Anterior cingulate cortex (tissue), 58 donors: ENCODE results near the gene TMEM18.
A peak's percentile ranks its signal among the peaks of the same experiment; 100 is the strongest.

ENCODE experiments used
- DNase-seq, 58 donors: peaks; one replicate each; lab custom pipeline; 2025; lab: John Stamatoyannopoulos, UW

Gene TMEM18

DNA sequence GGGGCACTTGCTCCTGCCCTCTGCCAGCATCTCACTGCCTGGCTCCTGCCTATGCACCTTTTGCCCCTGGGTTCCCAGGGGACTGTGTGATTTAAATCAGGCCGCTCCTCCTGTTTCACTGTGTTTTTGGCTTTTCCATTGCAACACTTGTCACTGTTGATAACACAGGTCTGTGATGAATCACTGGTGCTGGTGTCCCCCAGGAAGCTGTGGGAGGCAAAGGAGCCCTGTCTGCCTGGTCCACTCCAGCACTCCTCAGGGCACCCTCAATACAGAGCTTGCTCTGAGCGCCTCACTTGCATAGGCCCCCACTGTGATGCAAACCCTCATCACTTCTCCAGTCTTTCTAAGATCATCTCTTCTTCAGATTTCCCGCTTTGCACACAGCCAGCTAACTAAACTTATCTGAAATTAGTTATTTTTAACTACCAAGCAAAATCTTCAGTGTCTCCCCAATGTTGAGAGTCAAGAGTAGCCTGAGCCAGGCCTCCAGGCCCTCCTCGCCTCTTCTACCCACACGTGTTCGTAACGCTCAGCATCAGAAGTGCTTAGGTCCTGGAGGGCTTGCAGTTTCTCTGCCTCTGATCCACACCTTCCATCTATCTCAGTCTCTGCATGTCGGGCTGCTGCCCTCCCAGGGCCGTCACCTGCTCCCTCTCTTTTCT is 2.8 kb downstream of the TMEM18 start:
- DNase-seq = no peak

DNA sequence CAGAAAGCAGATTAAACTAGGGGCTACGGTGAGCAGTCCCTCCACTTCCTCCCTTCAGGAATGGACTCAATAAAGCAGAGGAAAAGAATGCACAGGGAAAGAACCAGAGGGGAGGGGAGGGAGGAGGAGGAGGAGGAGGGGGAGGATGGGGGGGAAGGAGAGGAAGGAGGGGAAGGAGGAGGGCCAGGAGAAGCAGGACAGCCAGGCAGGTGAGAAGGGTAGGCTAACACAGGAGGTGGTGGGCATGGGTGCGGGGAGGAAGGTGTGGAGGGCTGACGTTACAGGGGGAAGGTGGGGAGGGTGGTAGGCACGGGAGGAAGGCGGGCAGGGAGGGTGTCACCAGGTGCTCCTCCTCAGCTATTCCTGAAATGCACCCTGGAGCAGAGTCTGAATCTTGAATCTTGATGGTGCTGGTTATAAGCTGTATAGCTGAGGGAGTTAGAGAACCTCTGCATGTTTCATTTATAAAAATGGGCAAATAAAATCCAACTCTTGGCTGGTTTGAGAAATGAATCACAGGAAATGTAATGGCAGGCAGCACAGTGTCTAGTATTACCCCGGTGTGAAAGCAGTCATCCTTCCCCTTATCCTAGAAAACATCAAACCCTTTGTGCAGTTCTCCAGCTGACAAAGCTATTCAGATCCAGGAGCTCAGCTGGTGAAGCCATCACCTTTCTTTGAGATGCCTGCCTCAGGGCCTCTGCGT is 3.4 kb downstream of the TMEM18 start:
- no peak for DNase-seq

DNA sequence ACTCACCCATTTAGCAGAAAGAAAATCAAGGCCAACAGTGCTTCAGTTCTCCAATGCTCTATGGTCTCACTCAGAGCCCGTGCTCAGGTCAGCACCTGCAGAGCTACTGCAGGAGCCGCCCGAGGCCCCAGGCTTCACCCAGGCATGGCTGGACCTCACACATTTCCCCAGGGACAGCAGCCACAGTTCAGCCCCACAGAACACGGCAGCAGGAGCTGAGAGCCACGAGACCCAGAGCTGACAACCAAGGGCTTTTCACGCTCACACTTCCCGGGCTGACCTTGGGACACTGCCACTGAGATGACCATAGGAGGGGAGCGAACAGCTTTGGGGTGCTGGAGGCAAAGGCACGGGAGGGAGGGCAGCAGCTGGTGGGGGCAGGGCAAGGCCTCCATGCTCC is 4.2 kb downstream of the TMEM18 start:
- DNase-seq = no peak

DNA sequence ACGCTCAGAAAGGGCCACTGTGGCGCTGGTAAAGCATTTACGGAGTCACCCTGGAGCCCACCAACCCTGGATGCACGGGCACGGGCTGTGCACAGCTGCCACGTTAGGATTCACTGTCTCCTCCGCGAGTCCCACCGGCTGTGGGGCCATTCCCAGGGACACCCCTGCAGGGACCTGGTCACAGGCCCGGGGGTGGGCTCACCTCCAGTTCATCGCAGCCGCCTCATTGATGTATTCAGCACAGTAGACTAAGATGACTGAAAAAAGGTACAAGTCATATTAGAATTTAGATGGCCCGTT is 4.7 kb downstream of the TMEM18 start:
- DNase-seq = no peak

DNA sequence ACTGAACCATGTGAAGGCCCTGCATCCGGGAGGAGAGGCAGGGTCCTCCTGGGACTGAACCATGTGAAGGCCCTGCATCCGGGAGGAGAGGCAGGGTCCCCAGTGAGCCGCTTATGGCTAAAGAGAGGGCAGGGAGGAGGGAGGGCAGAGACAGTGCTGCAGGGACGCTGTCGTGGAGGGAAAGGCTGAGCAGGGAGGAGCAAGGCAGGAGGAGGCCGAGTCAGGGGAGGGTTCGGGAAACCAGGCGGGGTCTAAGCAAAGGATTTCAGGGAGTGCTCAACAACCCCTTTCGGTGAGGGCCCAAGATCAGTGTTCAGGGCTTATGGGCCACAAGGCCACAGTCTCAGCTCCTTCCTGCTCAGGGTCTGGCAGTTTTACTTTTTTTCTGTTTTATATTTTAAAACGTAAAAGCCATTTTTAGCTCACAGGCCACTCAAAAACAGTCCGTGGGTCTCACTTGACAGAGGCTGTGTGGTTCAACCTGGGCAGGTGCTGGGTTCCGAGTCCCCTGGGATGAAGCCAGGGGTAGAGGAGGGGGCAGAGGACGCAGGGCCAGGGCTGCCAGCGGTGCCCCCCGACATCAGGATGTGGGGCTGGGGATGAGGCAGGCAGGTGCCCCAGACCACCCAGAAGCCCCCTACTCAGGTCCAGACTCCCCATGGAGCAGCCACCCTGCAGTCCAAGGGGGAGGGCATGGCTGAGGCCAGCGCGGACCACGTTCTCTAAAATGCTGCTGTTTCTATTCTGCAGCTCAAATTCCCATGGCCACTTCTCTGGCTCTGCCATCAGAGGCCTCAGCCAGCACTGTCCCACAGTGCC is 5.2 kb downstream of the TMEM18 start:
- DNase-seq = no peak

DNA sequence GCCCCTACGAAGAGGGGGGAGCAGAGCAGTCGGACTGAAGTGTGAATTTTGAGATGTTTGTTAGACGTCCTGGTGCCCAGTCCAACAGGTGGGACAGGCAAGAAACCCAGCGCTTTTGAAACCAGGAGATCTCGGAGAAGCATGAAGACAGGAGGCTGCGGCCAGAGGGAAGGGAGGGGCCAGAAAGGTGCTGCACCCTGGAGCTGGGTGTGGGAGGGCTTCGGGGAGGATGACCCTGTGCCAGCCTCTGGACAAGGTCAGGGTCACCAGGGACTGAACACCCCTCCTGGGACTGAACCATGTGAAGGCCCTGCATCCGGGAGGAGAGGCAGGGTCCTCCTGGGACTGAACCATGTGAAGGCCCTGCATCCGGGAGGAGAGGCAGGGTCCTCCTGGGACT is 6.1 kb downstream of the TMEM18 start:
- DNase-seq = no peak

DNA sequence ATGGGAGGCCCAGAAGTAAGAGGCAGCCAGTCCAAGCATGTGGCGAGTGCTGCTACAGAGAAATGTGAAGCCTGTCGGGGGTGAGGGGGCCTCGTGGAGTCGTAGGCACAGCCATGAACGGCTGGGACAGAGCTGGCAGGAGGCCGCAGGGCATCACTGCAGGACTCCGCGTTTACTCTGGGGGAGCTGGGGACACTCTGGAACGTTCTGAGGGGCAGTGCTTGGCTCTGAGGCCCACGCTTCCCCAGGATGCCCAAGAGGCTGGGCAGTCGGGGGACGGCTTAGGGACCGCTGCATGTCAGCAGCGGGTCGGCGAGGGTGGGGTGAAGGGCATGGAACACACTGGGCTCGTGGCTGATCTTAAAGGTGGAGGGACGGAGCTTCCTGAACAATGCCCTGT is 6.6 kb downstream of the TMEM18 start:
- DNase-seq = no peak

DNA sequence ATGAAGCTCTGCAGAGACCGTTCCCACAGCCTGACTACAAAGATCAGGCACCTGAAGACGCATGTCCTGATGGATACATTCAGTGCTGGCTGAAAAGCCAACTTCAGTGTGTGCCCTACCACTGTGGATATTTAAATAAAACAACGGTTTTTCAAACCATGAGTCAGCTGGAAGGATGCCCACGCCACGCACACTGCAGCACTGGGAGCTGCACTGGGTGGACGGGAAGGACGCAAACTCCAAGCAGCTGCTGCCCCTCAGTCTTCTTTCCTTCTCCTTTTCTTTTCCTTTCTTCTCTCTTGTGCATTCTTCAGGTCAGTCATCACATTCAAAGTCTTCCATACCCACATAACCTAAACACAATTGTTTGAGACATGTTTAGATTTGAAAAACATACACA is 7.9 kb downstream of the TMEM18 start:
- DNase-seq = peak in 4 of 58 donors; percentile 11 to 56 (median 28)

DNA sequence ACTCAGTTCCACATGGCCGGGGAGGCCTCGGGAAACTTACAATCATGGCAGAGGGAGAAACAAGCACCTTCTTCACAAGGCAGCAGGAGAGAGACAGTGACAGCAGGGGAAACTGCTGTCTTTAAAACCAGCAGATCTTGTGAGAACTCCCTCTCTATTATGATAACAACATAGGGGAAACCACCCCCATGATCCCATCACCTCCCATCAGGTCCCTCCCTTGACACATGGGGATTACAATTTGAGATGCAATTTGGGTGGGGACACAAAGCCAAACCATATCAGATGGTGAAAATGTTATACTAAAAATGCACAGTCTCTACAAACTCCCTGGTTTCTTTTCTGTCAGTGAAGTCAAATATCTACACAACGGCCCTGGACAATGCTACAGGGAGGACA is 9.2 kb downstream of the TMEM18 start:
- no peak for DNase-seq

DNA sequence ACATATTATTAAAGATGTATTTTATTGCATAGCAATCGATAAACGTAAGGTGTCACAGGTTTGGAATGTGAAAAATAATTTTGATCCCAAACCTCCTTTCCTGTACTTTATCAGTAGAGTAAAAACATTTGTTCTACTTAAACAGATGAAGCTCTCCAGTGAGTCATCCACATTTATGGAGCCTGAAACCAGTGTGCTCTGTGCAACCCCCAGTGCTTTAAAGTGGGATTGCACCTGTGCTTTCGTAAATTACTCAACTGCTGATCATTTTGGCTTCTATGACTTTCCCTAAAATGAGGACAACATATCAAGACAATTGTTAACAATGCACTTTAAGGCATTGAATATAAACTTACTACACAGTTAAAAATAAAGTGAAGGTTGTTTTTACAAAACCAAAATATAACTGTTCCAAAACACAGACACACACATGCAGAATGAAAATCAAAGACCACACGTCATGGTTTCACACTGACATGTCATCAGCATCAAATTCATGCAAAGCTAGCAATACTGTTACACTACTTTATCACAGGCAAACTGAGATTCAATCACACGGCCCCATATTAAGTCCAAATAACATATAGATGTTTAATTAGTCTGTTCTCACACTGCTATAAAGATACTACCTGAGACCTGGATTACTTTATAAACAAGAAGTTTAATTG is 9.7 kb downstream of the TMEM18 start:
- no peak for DNase-seq

DNA sequence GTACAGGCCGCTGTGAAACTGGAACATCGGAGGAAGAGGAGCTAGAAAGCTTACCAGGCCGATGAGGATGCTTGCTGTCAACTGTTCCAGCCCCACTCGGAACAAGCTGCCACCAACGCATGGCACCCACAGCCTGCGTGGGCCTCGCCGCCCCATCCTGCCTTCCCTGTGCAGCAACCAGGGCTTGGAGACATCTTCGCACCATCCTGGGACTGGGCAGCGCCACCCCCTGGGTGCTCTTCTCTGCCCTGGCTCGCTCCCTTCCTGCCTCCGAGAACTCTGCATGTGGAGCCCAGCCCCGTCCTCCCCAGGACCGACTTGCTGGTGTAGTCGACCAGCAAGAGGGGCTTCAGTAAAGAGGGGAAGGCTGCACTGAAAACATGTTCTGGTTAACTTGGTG is 10.8 kb downstream of the TMEM18 start:
- no peak for DNase-seq

DNA sequence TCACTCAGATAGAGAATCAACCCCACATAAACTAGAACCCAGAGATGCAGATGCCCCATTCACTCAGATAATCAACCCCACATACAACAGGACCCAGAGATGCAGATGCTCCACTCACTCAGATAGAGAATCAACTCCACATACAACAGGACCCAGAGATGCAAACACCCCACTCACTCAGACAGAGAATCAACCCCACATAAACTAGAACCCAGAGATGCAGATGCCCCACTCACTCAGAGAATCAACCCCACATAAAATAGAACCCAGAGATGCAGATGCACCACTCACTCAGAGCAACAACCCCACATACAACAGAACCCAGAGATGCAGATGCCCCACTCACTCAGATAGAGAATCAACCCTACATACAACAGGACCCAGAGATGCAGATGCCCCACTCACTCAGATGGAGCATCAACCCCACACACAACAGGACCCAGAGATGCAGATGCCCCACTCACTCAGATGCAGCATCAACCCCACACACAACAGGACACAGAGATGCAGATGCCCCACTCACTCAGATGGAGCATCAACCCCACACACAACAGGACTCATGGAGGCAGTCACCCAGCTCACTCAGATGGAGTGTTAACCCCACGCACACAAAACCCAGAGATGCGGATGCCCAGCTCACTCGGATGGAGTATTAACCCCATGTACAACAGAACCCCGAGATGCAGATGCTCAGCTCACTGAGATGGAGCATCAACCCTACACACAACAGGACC is 11.7 kb downstream of the TMEM18 start:
- no peak for DNase-seq

DNA sequence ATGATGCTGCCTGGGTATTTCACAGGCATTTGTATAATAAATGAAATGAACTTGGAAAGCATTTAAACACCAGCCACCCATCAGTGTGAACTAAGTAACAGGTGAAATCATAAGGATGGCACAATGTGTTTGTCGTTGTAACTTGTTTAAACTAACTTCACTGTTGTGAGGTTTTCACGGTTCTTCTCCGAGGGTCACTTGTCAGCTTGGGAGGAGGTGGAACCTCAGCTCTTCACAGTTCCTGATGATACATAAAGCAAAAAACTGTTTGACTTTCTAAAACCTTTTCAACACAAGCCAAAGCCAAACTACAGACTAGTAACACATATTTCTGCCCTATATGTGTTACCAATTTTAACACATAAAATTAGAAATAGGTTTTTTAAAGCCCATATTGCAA is 13.1 kb downstream of the TMEM18 start:
- no peak for DNase-seq

DNA sequence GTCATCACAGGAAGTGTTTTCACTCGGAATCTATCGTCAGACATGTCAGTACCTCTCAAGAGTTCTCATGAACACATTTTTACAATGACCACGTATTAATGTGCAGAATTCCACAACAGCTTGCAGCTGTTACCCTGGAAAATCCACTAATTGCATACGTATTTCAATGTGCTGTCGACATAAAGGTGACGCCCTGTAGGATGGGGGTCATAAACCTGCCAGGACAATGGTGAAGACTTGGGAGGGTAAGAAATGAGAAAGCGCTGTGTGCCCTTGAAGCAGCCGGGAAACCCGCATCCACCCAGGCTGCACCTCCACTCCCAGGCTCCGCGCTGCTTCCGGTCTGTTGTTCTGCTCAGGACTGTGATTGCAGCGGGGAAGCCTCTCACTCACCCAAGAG is 14.0 kb downstream of the TMEM18 start:
- no peak for DNase-seq

DNA sequence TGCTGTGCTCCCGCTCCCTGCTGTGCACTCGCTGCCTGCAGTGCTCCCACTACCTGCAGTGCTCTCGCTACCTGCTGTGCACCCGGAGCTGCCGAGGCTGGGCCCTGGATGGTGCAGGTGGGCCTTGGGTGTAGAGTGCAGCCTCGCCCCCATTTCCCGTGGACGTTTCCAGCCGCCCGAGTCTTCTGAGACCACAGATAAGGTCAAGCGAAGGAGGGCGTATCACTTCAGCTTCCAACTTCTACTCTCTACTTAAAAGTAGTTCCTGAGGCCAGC is 15.9 kb downstream of the TMEM18 start:
- no peak for DNase-seq

DNA sequence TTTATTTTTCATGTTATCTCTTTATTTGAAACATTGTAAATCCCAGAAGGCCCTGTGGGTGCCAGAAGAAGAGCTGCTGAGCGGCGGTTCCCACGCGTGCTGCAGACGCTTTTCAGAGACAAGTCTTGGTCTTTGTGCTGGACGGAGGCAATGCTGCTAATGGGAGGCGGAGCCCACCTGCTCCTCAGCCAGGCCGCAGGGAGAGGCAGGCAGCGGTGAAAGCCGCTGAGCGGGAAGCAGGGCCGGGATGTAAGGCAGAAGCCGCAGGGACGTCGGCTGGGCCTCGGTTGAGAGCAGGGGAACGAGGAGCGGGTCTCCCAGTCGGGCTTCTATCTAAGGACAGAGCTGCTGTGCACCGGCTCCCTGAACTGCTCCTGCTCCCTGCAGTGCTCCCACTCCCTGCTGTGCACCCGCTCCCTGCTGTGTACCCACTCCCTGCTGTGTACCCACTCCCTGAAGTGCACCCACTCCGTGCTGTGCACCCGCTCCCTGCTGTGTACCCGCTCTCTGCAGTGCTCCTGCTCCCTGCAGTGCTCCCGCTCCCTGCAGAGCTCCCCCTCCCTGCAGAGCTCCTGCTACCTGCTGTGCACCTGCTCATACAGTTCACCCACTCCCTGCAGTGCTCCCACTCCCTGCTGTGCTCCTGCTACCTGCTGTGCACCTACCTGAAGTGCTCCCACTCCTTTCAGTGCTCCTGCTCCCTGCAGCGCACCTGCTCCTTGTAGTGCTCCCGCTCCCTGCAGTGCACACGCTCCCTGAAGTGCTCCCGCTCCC is 16.4 kb downstream of the TMEM18 start:
- no peak for DNase-seq

DNA sequence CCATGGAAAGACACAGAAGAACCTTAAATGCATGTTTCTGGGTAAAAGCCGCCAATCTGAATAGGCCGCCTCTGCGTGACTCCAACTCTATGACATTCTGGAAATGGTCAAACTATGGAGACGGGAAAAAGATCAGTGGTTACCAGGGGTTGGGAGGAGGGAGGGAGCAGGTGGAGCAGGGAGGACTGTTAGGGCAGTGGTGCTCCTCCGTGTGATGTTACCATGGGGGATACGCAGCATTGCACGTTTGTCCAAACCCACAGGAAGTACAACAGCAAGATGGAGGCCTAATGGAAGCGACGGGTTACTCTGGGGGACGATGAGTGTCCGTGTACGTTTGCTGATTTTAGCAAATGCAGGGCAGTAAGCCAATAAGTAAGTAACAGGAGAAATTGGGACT is 17.2 kb downstream of the TMEM18 start:
- DNase-seq = no peak

DNA sequence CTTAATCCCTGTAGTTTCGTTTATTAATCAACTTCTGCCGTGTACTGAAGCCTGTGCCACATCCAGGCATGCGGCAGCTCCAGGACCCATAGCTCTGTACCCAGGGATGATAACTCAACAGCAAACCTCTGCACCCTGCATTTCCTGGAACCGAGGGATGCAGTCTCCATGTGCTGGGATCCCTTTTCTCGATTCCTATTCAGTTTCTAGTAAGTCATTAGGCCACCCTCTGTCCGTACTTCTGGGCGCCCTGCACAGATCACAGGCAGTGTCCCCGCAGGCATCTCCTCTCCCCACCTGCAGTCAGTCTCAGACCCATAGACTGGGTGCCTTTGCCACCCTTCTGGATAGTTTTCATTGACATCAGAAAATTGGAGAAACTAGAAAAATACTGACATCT is 18.8 kb downstream of the TMEM18 start:
- no peak for DNase-seq

DNA sequence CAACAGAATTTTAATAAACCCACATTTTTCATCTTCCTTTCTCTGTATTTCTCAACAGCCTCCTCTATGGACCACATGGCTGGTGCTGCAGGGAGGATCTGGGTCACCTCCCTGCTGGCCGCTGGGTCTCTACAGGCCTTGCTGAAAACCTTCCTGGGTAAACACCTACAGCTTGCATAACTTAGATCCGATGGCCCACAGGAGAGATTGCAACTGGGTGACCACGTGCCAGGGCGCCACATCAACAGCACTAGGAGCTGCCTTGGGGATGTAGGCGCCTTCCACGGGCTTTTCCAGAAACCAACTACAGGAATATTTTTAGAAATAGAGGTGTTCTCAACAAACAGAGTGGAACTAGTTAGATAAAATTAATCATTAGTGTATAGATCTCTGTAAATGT is 19.4 kb downstream of the TMEM18 start:
- no peak for DNase-seq

DNA sequence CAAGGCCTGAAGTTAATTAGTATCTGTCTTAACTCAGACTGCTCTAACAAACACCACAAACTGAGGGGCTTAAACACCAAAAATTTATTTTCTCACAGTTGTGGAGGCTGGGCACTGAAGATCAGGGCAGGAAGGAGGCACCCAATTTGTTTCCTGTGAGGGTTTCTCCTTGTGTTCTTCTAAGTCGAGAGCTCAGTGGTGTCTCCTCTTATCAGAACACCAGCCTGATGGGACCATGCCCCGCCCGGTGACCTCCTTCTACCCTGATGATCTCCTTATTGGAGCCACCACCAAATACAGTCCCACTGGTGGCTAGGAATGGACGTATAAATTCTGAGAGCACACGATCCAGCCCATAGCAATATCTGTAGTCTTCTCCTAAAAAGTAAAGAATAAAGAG is 20.5 kb downstream of the TMEM18 start:
- no peak for DNase-seq
